HepG2 (cell line): Measurements from ENCODE around the gene MTHFR. TPM values are rescaled to one million over a fixed set of nuclear protein-coding genes. Genes with fewer than 3 reads are reported as not detected.

Experiments
- ATAC-seq: fragments of 200-7000 bp; cut with Tn5 transposase; 3 replicates; pipeline ENCODE4 v1.9.1; 2020; ENCODE audit warnings: mild to moderate bottlenecking, moderate library complexity
- BruUV-seq: library from RNA; stranded (reverse); fragments of 400-500 nt; replicated peaks from 2 replicates; lab custom pipeline; 2021; lab: Mats Ljungman, UMichigan
- CTCF ChIA-PET: fragments of 300-600 bp; formaldehyde crosslinking; extraction: SDS; loops from one replicate; lab custom pipeline; 2021; ENCODE audit warnings: low total read pairs, inconsistent platforms, low intra/inter-chr PET ratio; lab: Yijun Ruan, JAX
- POLR2A ChIA-PET: fragments of 350-600 bp; sonication (Branson Sonifier 250); formaldehyde crosslinking; loops from one replicate; lab custom pipeline; 2020; ENCODE audit warnings: antibody characterized with exemption, inconsistent platforms; lab: Yijun Ruan, JAX
- DNase-seq: peaks from one replicate; pipeline ENCODE4 v3.0.0-alpha.2; 2015; ENCODE audit warnings: low spot score
- FAIRE-seq: peaks from 3 replicates; lab custom pipeline; 2011; peaks lifted over from hg19 to GRCh38; lab: Jason Lieb, UNC
- H2AFZ ChIP-seq: one replicate; pipeline ENCODE4 v1.6.1; 2011; ENCODE audit warnings: low read length, inconsistent platforms
- H3K27ac ChIP-seq: fragments of 300-600 bp; 3 replicates; pipeline ENCODE4 v1.8.0; 2011; ENCODE audit warnings: mixed run types, mild to moderate bottlenecking, mixed read lengths, low read length, inconsistent platforms; ENCODE audit not compliant: insufficient read depth; ENCODE audit errors: extremely low read length
- H3K27me3 ChIP-seq, 2 experiments: fragments of 200-600 bp in 1 of 2; 2 replicates in 1 of 2; 3 replicates in 1 of 2; pipeline versions ENCODE4 v1.6.0 to v1.8.0; 2011; ENCODE audit warnings: low read length in 2 of 2, mild to moderate bottlenecking in 2 of 2, moderate library complexity in 2 of 2, inconsistent platforms in 1 of 2; ENCODE audit not compliant: insufficient read depth in 2 of 2, control insufficient read depth in 1 of 2
- H3K36me3 ChIP-seq, 2 experiments: fragments of 200-600 bp in 1 of 2; replicated peaks in 1 of 2; 2 replicates in 1 of 2; 3 replicates in 1 of 2; pipeline versions ENCODE4 v1.5.1 to v1.8.0; 2011; ENCODE audit warnings: low read length in 2 of 2, inconsistent platforms in 1 of 2; ENCODE audit not compliant: insufficient read depth in 2 of 2, control insufficient read depth in 1 of 2
- H3K4me1 ChIP-seq: 2 replicates; pipeline ENCODE4 v1.5.1; 2012; ENCODE audit warnings: low read length, inconsistent platforms; ENCODE audit not compliant: insufficient read depth
- H3K4me2 ChIP-seq: 2 replicates; pipeline ENCODE4 v1.6.0; 2011; ENCODE audit warnings: low read depth, low read length, inconsistent platforms
- H3K4me3 ChIP-seq, 3 experiments: fragments of 200-600 bp in 1 of 3; sonication (generic), shearing (Covaris generic) in 1 of 3; replicated peaks in 1 of 3; 2 replicates each; pipeline ENCODE4 v1.5.1; 2011 to 2016; ENCODE audit warnings: low read length in 3 of 3, inconsistent platforms in 2 of 3, low read depth in 2 of 3, mild to moderate bottlenecking in 2 of 3, control low read depth in 1 of 3, mixed read lengths in 1 of 3; ENCODE audit not compliant: insufficient read depth in 1 of 3
- H3K79me2 ChIP-seq: one replicate; pipeline ENCODE4 v1.6.1; 2011; ENCODE audit warnings: low read length, inconsistent platforms; ENCODE audit not compliant: insufficient read depth
- H3K9ac ChIP-seq: 2 replicates; pipeline ENCODE4 v1.6.0; 2011; ENCODE audit warnings: mild to moderate bottlenecking, low read depth, low read length, inconsistent platforms; ENCODE audit not compliant: insufficient read depth
- H3K9me3 ChIP-seq: 2 replicates; pipeline ENCODE4 v1.5.1; 2012; ENCODE audit warnings: mild to moderate bottlenecking, low read length
- H4K20me1 ChIP-seq: 2 replicates; pipeline ENCODE4 v1.6.0; 2011; ENCODE audit warnings: inconsistent platforms, mild to moderate bottlenecking, low read length, moderate library complexity; ENCODE audit not compliant: insufficient read depth
- CREM ChIP-seq, 2 experiments: sonication (generic) in 1 of 2; formaldehyde crosslinking in 1 of 2; IDR thresholded peaks; 2 replicates each; pipeline versions ENCODE4 v1.4.0 to v1.6.1; 2016 to 2020; ENCODE audit warnings: antibody characterized with exemption in 1 of 2, mild to moderate bottlenecking in 1 of 2, missing genetic modification reagents in 1 of 2
- ISX ChIP-seq: sonication (generic); formaldehyde crosslinking; conservative IDR thresholded peaks from 2 replicates; pipeline ENCODE4 v1.5.0; 2020; ENCODE audit warnings: missing genetic modification reagents
- ZNF329 ChIP-seq: sonication (generic); formaldehyde crosslinking; IDR thresholded peaks from 2 replicates; pipeline ENCODE4 v1.9.0; 2021; ENCODE audit warnings: low read depth, mild to moderate bottlenecking, missing genetic modification reagents
- ZNF501 ChIP-seq: sonication (generic); formaldehyde crosslinking; IDR thresholded peaks from 2 replicates; pipeline ENCODE4 v1.5.1; 2020; ENCODE audit warnings: mild to moderate bottlenecking, moderate library complexity, missing genetic modification reagents
- WGBS: methylation state at CpG from one replicate; pipeline ENCODE4 v1.1.6; 2017; ENCODE audit warnings: low lambda C conversion rate; 5-methylcytosine and 5-hydroxymethylcytosine counted together
- in situ Hi-C: cut with HindIII; loops from 2 replicates; pipeline ENCODE4 v1.10.0; 2017; ENCODE audit warnings: low pct_unique_long_range_greater_than_20kb; ENCODE audit not compliant: extremely low pct_ligation_motif_present
- intact Hi-C: fragments of 100-400 bp; cut with micrococcal nuclease; formaldehyde crosslinking; loops from one replicate; pipeline ENCODE4 v1.10.0; 2022; ENCODE audit not compliant: unreplicated experiment
- polyA plus RNA-seq, 8 experiments: library from polyadenylated mRNA; depleted of rRNA in 3 of 8; stranded (reverse) in 7 of 8; unstranded in 1 of 8; fragments of >200 nt; fragmentation: Illumina TruSeq in 4 of 8; extraction: Trizol in 4 of 8; gene quantifications; 2 replicates each; pipeline versions ENCODE4 v1.2.1 to v1.2.3, GENCODE V29; 2011 to 2016; ENCODE audit warnings: low read depth in 4 of 8, missing spikeins in 1 of 8, mixed read lengths in 1 of 8; ENCODE audit not compliant: insufficient read depth in 1 of 8
- total RNA-seq, 5 experiments: library from RNA; depleted of rRNA; stranded (reverse); fragments of >200 nt; fragmentation: Illumina TruSeq; extraction: Trizol; gene quantifications; 2 replicates each; pipeline ENCODE4 v1.2.3, GENCODE V29; 2016; ENCODE audit warnings: low read depth in 1 of 5
- TF ChIP-seq, protein P1 (sequence below): sonication (generic); formaldehyde crosslinking; IDR thresholded peaks from 2 replicates; pipeline ENCODE4 v1.4.0; 2020; ENCODE audit warnings: missing genetic modification reagents

The MTHFR gene
- total and polyA plus RNA-seq, 2 of the 13 experiments (the other 11 are each of a cell fraction or from before 2014, with no cell fraction given), result 3.8 to 8.2 TPM

GRCh38 chr1:11738783-11739182 is 67.0 kb downstream of the MTHFR start:
- ChIA-PET CTCF (no interaction called here), POLR2A (interaction anchor here (3.5 kb wide), 1 partner anchor 170 kb away, joined by 17 read pairs; no protein-coding TSS in a partner anchor)
- peaks cover 35% of the 10 kb centered on the region for H3K4me1 ChIP-seq
- no peak overlapping the region for H3K4me2 ChIP-seq
- in situ Hi-C loops, result no loop called here
- DNase-seq (no peak), FAIRE-seq (no peak), ATAC-seq (no peak)
- no TSS peak for BruUV-seq
- H2AFZ ChIP-seq, result no peak overlapping the region
- no peaks in the 10 kb centered on the region for H4K20me1 ChIP-seq
- H3K79me2 ChIP-seq, result no peaks in the 10 kb centered on the region
- intact Hi-C loops, result no loop called here
- H3K27ac ChIP-seq, result no peak overlapping the region
- H3K27me3 ChIP-seq, result peaks cover 0 to 3% of the 10 kb centered on the region in 2 experiments; a peak in 1 of 5 replicates
- H3K9me3 ChIP-seq, result no peaks in the 10 kb centered on the region
- 84% methylated on average over 6 of the region's 6 CpGs for WGBS
- no peak overlapping the region for H3K9ac ChIP-seq
- TF ChIP-seq, protein P1, sequence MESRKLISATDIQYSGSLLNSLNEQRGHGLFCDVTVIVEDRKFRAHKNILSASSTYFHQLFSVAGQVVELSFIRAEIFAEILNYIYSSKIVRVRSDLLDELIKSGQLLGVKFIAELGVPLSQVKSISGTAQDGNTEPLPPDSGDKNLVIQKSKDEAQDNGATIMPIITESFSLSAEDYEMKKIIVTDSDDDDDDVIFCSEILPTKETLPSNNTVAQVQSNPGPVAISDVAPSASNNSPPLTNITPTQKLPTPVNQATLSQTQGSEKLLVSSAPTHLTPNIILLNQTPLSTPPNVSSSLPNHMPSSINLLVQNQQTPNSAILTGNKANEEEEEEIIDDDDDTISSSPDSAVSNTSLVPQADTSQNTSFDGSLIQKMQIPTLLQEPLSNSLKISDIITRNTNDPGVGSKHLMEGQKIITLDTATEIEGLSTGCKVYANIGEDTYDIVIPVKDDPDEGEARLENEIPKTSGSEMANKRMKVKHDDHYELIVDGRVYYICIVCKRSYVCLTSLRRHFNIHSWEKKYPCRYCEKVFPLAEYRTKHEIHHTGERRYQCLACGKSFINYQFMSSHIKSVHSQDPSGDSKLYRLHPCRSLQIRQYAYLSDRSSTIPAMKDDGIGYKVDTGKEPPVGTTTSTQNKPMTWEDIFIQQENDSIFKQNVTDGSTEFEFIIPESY (CRISPR knock-in tag), result peak; percentile 74
- TF ChIP-seq CREM (IDR thresholded peaks at IDR 0.05) (no peak), CREM (CRISPR knock-in tag; IDR thresholded peaks at IDR 0.05) (no peak)
- TF ChIP-seq, all 625 proteins: peak for 1
- Histone ChIP-seq H3K4me3 (no peak overlapping the region), H3K36me3 (no peaks in the 10 kb centered on the region)

- in situ Hi-C loops, result no loop called here
- Histone ChIP-seq H3K4me2 (no peak overlapping the region), H3K9ac (no peak overlapping the region), H3K79me2 (no peaks in the 10 kb centered on the region), H3K27me3 (peaks cover 0 to 3% of the 10 kb centered on the region in 2 experiments; a peak in 1 of 5 replicates), H2AFZ (no peak overlapping the region), H3K4me1 (peaks cover 35% of the 10 kb centered on the region), H3K27ac (no peak overlapping the region), H3K4me3 (no peak overlapping the region), H3K36me3 (no peaks in the 10 kb centered on the region), H3K9me3 (no peaks in the 10 kb centered on the region), H4K20me1 (no peaks in the 10 kb centered on the region)
- no peak for ATAC-seq
- BruUV-seq, result no TSS peak
- TF ChIP-seq ISX, result no peak
- TF ChIP-seq ZNF501 (CRISPR knock-in tag), result no peak
- no peak for TF ChIP-seq ZNF329 (CRISPR knock-in tag)
- ChIA-PET POLR2A (interaction anchor here (1.3 to 3.5 kb wide), 5 partner anchors 18 to 246 kb away, joined by 4 to 17 read pairs (median 8); partner anchors contain the start of gene MFN2), CTCF (no interaction called here)
- intact Hi-C loops, result no loop called here
- 86% methylated on average over 2 of the region's 2 CpGs for WGBS
- no peak for FAIRE-seq
- DNase-seq, result no peak
These were observed 67.7 kb downstream of the MTHFR start for GRCh38 chr1:11738096-11738495.
